Measurements from ENCODE around the gene TMTC2. TPM values are rescaled to one million over a fixed set of nuclear protein-coding genes. Genes with fewer than 3 reads are reported as not detected.

TMTC2 gene
- total and polyA plus RNA-seq, 3 donors from 2014 or later, result 8.1 to 22.4 (median 19.4) TPM

- no peak overlapping the region for H3K27ac ChIP-seq
- H3K4me1 ChIP-seq, result no peaks in the 10 kb centered on the region
- no peak for DNase-seq
- 93 to 96% methylated on average over 2 of the region's 2 CpGs for WGBS, 2 donors
- intact Hi-C loops (cut with DNase I; ENCODE audit: low total_unique reads), result no loop called here
- H3K4me3 ChIP-seq, result no peak overlapping the region
- no peak for TF ChIP-seq POLR2A (IDR thresholded peaks at IDR 0.05)
- no peak for TF ChIP-seq CTCF (IDR thresholded peaks at IDR 0.05)
- no peaks in the 10 kb centered on the region for H3K27me3 ChIP-seq
- H3K36me3 ChIP-seq (ENCODE audit: low read depth, missing control alignments), result no peaks in the 10 kb centered on the region
- no peaks in the 10 kb centered on the region for H3K9me3 ChIP-seq
These were observed 189.4 kb downstream of the TMTC2 start for GRCh38 chr12:82876075-82876474.

GRCh38 chr12:82877963-82878362, 191.3 kb downstream of the TMTC2 start:
- H3K27ac ChIP-seq, result no peak overlapping the region
- no peaks in the 10 kb centered on the region for H3K9me3 ChIP-seq
- DNase-seq, result no peak
- H3K4me3 ChIP-seq, result no peak overlapping the region
- no peaks in the 10 kb centered on the region for H3K4me1 ChIP-seq
- TF ChIP-seq CTCF (IDR thresholded peaks at IDR 0.05), result no peak
- TF ChIP-seq POLR2A (IDR thresholded peaks at IDR 0.05), result no peak
- intact Hi-C loops (cut with DNase I; ENCODE audit: low total_unique reads), result no loop called here
- H3K36me3 ChIP-seq (ENCODE audit: low read depth, missing control alignments), result no peaks in the 10 kb centered on the region
- H3K27me3 ChIP-seq, result no peaks in the 10 kb centered on the region
- 87 to 100% methylated on average over 1 of the region's 1 CpG for WGBS, 2 donors

- no peak overlapping the region for H3K27ac ChIP-seq
- intact Hi-C loops (cut with DNase I; ENCODE audit: low total_unique reads), result no loop called here
- H3K4me1 ChIP-seq, result no peaks in the 10 kb centered on the region
- no peaks in the 10 kb centered on the region for H3K27me3 ChIP-seq
- H3K36me3 ChIP-seq (ENCODE audit: low read depth, missing control alignments), result no peaks in the 10 kb centered on the region
- H3K4me3 ChIP-seq, result no peak overlapping the region
- 42 to 58% methylated on average over 5 of the region's 5 CpGs for WGBS, 2 donors
- no peak for DNase-seq
- no peaks in the 10 kb centered on the region for H3K9me3 ChIP-seq
- no peak for TF ChIP-seq CTCF (IDR thresholded peaks at IDR 0.05)
- no peak for TF ChIP-seq POLR2A (IDR thresholded peaks at IDR 0.05)
These were observed 193.8 kb downstream of the TMTC2 start for GRCh38 chr12:82880442-82880901.

GRCh38 chr12:82883394-82884355, 197.0 kb downstream of the TMTC2 start:
- H3K27me3 ChIP-seq, result no peaks in the 10 kb centered on the region
- no peak overlapping the region for H3K4me3 ChIP-seq
- DNase-seq, result no peak
- no peaks in the 10 kb centered on the region for H3K4me1 ChIP-seq
- no peak overlapping the region for H3K27ac ChIP-seq
- WGBS, 2 donors, result 63 to 66% methylated on average over 8 of the region's 8 CpGs
- no peaks in the 10 kb centered on the region for H3K36me3 ChIP-seq (ENCODE audit: low read depth, missing control alignments)
- no peak for TF ChIP-seq POLR2A (IDR thresholded peaks at IDR 0.05)
- TF ChIP-seq CTCF (IDR thresholded peaks at IDR 0.05), result no peak
- no peaks in the 10 kb centered on the region for H3K9me3 ChIP-seq
- intact Hi-C loops (cut with DNase I; ENCODE audit: low total_unique reads), result no loop called here

All from testis (tissue), 3 donors.